Pancreas (tissue), 10 donors: ENCODE data around the gene CDH19. TPM values are rescaled to one million over a fixed set of nuclear protein-coding genes. Genes with fewer than 3 reads are reported as not detected.

Experiments used
- ATAC-seq, 4 donors: fragments of 200-7000 bp; cut with Tn5 transposase; one replicate each; pipeline versions ENCODE4 v1.8.0 to v1.9.1; 2020; ENCODE audit warnings: mild to moderate bottlenecking in 4 of 4, moderate library complexity in 4 of 4
- DNase-seq, 6 donors: peaks; one replicate each; pipeline ENCODE4 v3.0.0-alpha.2; 2020
- FAIRE-seq: peaks from 2 replicates; lab custom pipeline; 2012; peaks lifted over from hg19 to GRCh38; lab: Jason Lieb, UNC
- H3K27ac ChIP-seq, 4 donors: fragments of 200-600 bp; sonication (generic); 1 replicate in 3 of 4; 2 replicates in 1 of 4; pipeline versions ENCODE4 v1.5.0 to v1.8.0; 2020
- H3K27me3 ChIP-seq, 4 donors: fragments of 200-600 bp; one replicate each; pipeline ENCODE4 v1.8.0; 2021
- H3K36me3 ChIP-seq, 3 donors: fragments of 200-600 bp; sonication (generic) in 1 of 3; one replicate each; pipeline versions ENCODE4 v1.5.0 to v1.8.0; 2020 to 2021
- H3K4me1 ChIP-seq, 3 donors: fragments of 200-600 bp; one replicate each; pipeline ENCODE4 v1.8.0; 2021
- H3K4me3 ChIP-seq, 4 donors: fragments of 200-600 bp; sonication (generic) in 2 of 4; one replicate each; pipeline versions ENCODE4 v1.5.0 to v1.8.0; 2020 to 2021
- H3K9me3 ChIP-seq, 4 donors: fragments of 200-600 bp; one replicate each; pipeline ENCODE4 v1.8.0; 2021
- WGBS, 2 donors: extraction: QIAGEN DNeasy Blood & Tissue Kit; methylation state at CpG; one replicate each; pipeline ENCODE4 v1.1.7; 2013; 5-methylcytosine and 5-hydroxymethylcytosine counted together
- intact Hi-C, 3 donors: fragments of 100-400 bp; cut with DNase I; formaldehyde crosslinking; loops; one replicate each; pipeline versions ENCODE4 v1.11.1 to v1.14.2; 2022
- polyA plus RNA-seq, 2 donors: library from polyadenylated mRNA; stranded (reverse); fragments of 200-250 nt; gene quantifications; one replicate each; pipeline ENCODE4 v1.2.3, GENCODE V29; 2013
- total RNA-seq, 6 donors: library from RNA; stranded (reverse); fragmentation: NEBNext Ultra II Directional in 4 of 6; extraction: Animal tissue kit (Norgen Biotek cat#: 25700) in 4 of 6; gene quantifications; one replicate each; pipeline versions ENCODE4 v1.2.1 to v1.2.4, GENCODE V29; 2021 to 2023
- TF ChIP-seq, protein P1 (sequence below), 4 donors: fragments of 200-600 bp; sonication (generic) in 3 of 4; IDR thresholded peaks; one replicate each; pipeline versions ENCODE4 v1.5.0 to v1.8.0; 2021; ENCODE audit warnings: antibody characterized with exemption in 4 of 4
- donor health status: healthy with polysubstance abuse.
- donor health status: DM: no; HTN: no; CAD: no; lungs with moderate emphysema.
- donor health status: DM: no; HTN: no; CAD: no.
- donor health status: control.
- donor health status: control.
- donor health status: Bipolar disorder and iron deficiency.
- donor health status: DM: yes; HTN: yes; CAD: no.
- donor health status: DM: no; HTN: no; CAD: no.
- donor health status: DM: no; HTN: no; CAD: no.
- donor health status: DM: yes; HTN: yes; CAD: no.

The CDH19 gene
- total and polyA plus RNA-seq, 8 donors = 0.20 to 1.4 (median 0.46) TPM

GRCh38 chr18:66548747-66549146 is 55.1 kb downstream of the CDH19 start:
- Histone ChIP-seq H3K27me3 (no peaks in the 10 kb centered on the region), H3K36me3 (no peaks in the 10 kb centered on the region), H3K9me3 (no peaks in the 10 kb centered on the region), H3K4me1 (no peaks in the 10 kb centered on the region), H3K4me3 (no peak overlapping the region), H3K27ac (no peak overlapping the region)
- 54 to 61% methylated on average over 3 of the region's 3 CpGs for WGBS, 2 donors
- DNase-seq (no peak), FAIRE-seq (no peak), ATAC-seq (no peak)
- TF ChIP-seq, protein P1, sequence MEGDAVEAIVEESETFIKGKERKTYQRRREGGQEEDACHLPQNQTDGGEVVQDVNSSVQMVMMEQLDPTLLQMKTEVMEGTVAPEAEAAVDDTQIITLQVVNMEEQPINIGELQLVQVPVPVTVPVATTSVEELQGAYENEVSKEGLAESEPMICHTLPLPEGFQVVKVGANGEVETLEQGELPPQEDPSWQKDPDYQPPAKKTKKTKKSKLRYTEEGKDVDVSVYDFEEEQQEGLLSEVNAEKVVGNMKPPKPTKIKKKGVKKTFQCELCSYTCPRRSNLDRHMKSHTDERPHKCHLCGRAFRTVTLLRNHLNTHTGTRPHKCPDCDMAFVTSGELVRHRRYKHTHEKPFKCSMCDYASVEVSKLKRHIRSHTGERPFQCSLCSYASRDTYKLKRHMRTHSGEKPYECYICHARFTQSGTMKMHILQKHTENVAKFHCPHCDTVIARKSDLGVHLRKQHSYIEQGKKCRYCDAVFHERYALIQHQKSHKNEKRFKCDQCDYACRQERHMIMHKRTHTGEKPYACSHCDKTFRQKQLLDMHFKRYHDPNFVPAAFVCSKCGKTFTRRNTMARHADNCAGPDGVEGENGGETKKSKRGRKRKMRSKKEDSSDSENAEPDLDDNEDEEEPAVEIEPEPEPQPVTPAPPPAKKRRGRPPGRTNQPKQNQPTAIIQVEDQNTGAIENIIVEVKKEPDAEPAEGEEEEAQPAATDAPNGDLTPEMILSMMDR (IDR thresholded peaks at IDR 0.05) = no peak
- intact Hi-C loops = no loop called here

GRCh38 chr18:66534110-66534509 is 69.8 kb downstream of the CDH19 start:
- no peaks in the 10 kb centered on the region for H3K4me1 ChIP-seq
- DNase-seq (no peak), ATAC-seq (peak in 1 of 4 donors; percentile 52), FAIRE-seq (no peak)
- 62 to 68% methylated on average over 4 of the region's 4 CpGs for WGBS, 2 donors
- H3K9me3 ChIP-seq = no peaks in the 10 kb centered on the region
- H3K4me3 ChIP-seq = no peak overlapping the region
- TF ChIP-seq, protein P1 (IDR thresholded peaks at IDR 0.05) = no peak
- no peak overlapping the region for H3K27ac ChIP-seq
- intact Hi-C loops = no loop called here
- no peaks in the 10 kb centered on the region for H3K36me3 ChIP-seq
- H3K27me3 ChIP-seq = no peaks in the 10 kb centered on the region

GRCh38 chr18:66533693-66534092 is 70.2 kb downstream of the CDH19 start:
- WGBS, 2 donors = 11 to 26% methylated on average over 1 of the region's 1 CpG
- ATAC-seq (peak in 1 of 4 donors; percentile 46), FAIRE-seq (no peak), DNase-seq (no peak)
- intact Hi-C loops = no loop called here
- TF ChIP-seq, protein P1 (IDR thresholded peaks at IDR 0.05) = no peak
- H3K9me3 ChIP-seq = no peaks in the 10 kb centered on the region
- no peak overlapping the region for H3K27ac ChIP-seq
- no peak overlapping the region for H3K4me3 ChIP-seq
- no peaks in the 10 kb centered on the region for H3K36me3 ChIP-seq
- no peaks in the 10 kb centered on the region for H3K27me3 ChIP-seq
- no peaks in the 10 kb centered on the region for H3K4me1 ChIP-seq

DNA sequence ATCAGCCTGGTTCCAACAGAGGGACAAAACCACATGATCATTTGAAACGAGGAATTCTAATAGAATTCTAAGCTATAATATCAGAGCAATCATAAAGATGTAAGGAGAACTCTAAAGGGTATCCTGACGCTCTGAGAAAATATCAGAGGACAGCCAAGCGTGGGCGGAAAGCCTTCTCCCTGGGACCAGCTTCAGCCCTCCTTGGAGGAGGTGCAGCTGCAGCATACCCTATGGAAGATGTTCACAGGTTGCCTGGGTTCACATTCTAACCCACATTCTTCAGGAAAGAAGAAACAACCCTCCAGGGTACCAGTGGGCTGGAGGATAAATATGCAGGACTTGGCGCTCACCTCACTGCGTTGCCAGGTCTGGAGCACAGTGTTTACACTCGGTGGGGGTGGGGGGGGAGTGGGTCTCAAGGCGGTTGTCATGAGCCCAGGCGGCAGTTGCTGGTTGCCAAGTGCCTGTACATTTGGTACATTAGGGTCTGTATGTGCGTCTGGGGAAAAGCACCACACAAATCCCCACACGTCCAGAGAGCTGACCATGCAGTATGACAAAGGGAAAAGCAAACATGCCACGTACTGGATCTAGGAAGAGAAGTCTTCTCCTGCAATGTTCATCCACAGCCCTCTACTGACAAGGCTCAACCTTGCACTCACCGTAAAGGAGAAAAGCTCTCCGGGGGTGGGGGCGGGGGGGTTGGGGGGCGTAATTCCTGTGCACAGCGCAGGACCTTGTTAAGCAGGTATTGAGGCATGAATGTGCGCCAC is 80.5 kb downstream of the CDH19 start:
- H3K27me3 ChIP-seq = peaks cover 0 to 3% (median 0%) of the 10 kb centered on the region in 4 donors
- TF ChIP-seq, protein P1 (IDR thresholded peaks at IDR 0.05) = no peak
- ATAC-seq = peak in 3 of 4 donors; percentile 30 to 84 (median 78)
- no peaks in the 10 kb centered on the region for H3K36me3 ChIP-seq
- FAIRE-seq = no peak
- peak in 1 of 6 donors; percentile 2 for DNase-seq
- H3K27ac ChIP-seq = no peak overlapping the region
- H3K4me1 ChIP-seq = no peaks in the 10 kb centered on the region
- H3K9me3 ChIP-seq = no peaks in the 10 kb centered on the region
- H3K4me3 ChIP-seq = no peak overlapping the region
- intact Hi-C loops = no loop called here
- 67 to 73% methylated on average over 18 of the region's 18 CpGs for WGBS, 2 donors

DNA sequence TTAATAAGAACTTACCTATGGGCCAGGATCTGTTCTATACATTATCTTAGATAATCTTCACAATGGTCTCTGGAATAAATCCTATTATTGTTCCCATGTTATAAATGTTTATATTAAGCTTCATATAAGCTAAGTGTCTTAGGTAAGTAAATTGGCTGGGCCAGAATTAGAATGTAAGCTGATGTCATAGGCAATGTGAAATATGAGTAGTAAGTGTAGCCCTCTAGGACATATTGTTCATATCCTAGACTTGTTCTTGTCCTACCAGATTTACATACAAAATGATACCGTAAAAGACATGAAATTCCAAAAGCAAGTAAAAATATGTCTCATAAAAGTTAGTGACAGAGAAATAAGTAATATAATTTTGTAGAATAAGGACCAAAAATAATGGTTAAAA is 89.9 kb downstream of the CDH19 start:
- TF ChIP-seq, protein P1 (IDR thresholded peaks at IDR 0.05) = no peak
- no peak overlapping the region for H3K4me3 ChIP-seq
- no peaks in the 10 kb centered on the region for H3K36me3 ChIP-seq
- H3K9me3 ChIP-seq = no peaks in the 10 kb centered on the region
- H3K27me3 ChIP-seq = no peaks in the 10 kb centered on the region
- 81 to 92% methylated on average over 1 of the region's 1 CpG for WGBS, 2 donors
- DNase-seq (no peak), ATAC-seq (no peak), FAIRE-seq (no peak)
- no peak overlapping the region for H3K27ac ChIP-seq
- intact Hi-C loops = no loop called here
- no peaks in the 10 kb centered on the region for H3K4me1 ChIP-seq
